ENCODE results near the gene CAPN10. TPM values are rescaled to one million over a fixed set of nuclear protein-coding genes. Genes with fewer than 3 reads are reported as not detected.

CAPN10 gene
- total RNA-seq, 1 experiment from 2014 or later = 47.4 TPM

GRCh38 chr2:240615820-240616547, 29.4 kb downstream of the CAPN10 start:
- Histone ChIP-seq H3K23ac (ENCODE audit: insufficient read length, low read depth, low read length) (no peak overlapping the region), H2BK15ac (ENCODE audit: low read depth, low read length) (no peak overlapping the region), H3K79me2 (ENCODE audit: insufficient read depth, low read length) (no peaks in the 10 kb centered on the region), H3T11ph (ENCODE audit: low read length) (no peak overlapping the region), H4K20me1 (ENCODE audit: control insufficient read depth, insufficient read depth, insufficient read length) (no peaks in the 10 kb centered on the region), H3K27ac (ENCODE audit: insufficient read length, low read depth, low read length) (no peak overlapping the region), H3K9ac (ENCODE audit: extremely low read depth, insufficient read length, low read length) (no peak overlapping the region), H3K56ac (ENCODE audit: insufficient read length, low read depth, low read length) (no peak overlapping the region), H2BK12ac (ENCODE audit: insufficient read length, low read depth, low read length) (no peak overlapping the region), H3K79me1 (ENCODE audit: insufficient read depth, low read depth, low read length, poor library complexity, severe bottlenecking) (no peaks in the 10 kb centered on the region), H3K9me3 (ENCODE audit: control insufficient read depth, low read depth, low read length) (no peaks in the 10 kb centered on the region), H3K27me3 (ENCODE audit: insufficient read depth, low read length) (no peaks in the 10 kb centered on the region), H3K4me2 (ENCODE audit: insufficient read depth, insufficient read length, low read length) (no peak overlapping the region), H4K91ac (ENCODE audit: insufficient read length, low read depth, low read length) (no peak overlapping the region), H3K14ac (ENCODE audit: insufficient read depth, low read length) (no peak overlapping the region), H4K5ac (ENCODE audit: insufficient read length, low read depth, low read length) (no peak overlapping the region), H3K4me1 (ENCODE audit: insufficient read depth, low read length) (no peaks in the 10 kb centered on the region), H4K8ac (replicated peaks; ENCODE audit: insufficient read length, low read depth, low read length) (no peak overlapping the region), H2BK120ac (ENCODE audit: low read depth, low read length, poor library complexity, severe bottlenecking) (no peak overlapping the region), H2AFZ (ENCODE audit: low read length) (no peak overlapping the region), H3K23me2 (ENCODE audit: insufficient read length, low read depth, low read length, poor library complexity, severe bottlenecking) (no peaks in the 10 kb centered on the region), H2BK20ac (ENCODE audit: low read depth, low read length, poor library complexity, severe bottlenecking) (no peak overlapping the region), H3K4ac (ENCODE audit: low read depth, low read length) (no peak overlapping the region), H2AK5ac (ENCODE audit: insufficient read length, low read length) (no peak overlapping the region), H2BK5ac (ENCODE audit: insufficient read length, low read length) (no peak overlapping the region), H3K18ac (ENCODE audit: insufficient read length, low read depth, low read length) (no peak overlapping the region)
- H3K27ac Mint-ChIP-seq = no peak overlapping the region
- DNase-seq = no peak
- H3K4me1 Mint-ChIP-seq = 0 out of 4 replicates have a peak, but pooled peaks cover 0 to 2% of the 10 kb centered on the region in 2 experiments
- WGBS (ENCODE audit: extremely low coverage, insufficient read length, low lambda C conversion rate) = no CpG with 5 or more reads among the region's 20 CpGs
- H3K27me3 Mint-ChIP-seq (ENCODE audit: low read depth) = peaks cover 15% of the 10 kb centered on the region
- peaks cover 2 to 20% (median 5%) of the 10 kb centered on the region in 3 experiments; a peak in 6 of 7 replicates for H3K36me3 Mint-ChIP-seq (ENCODE audit: insufficient read depth in 1 of 3, low read depth in 3 of 3)
- H3K4me3 Mint-ChIP-seq = no peak overlapping the region
- peaks cover 24 to 47% of the 10 kb centered on the region in 2 experiments for H3K9me3 Mint-ChIP-seq
- no peak for TF ChIP-seq CTCF (conservative IDR thresholded peaks at IDR 0.05)
